GM21515 (cell line): ENCODE measurements around the gene COL5A1.

Experiments used
- ATAC-seq: cut with Tn5 transposase; IDR thresholded peaks from one replicate; pipeline ENCODE4 v1.9.1; 2021; ENCODE audit not compliant: unreplicated experiment

The COL5A1 gene

GRCh38 chr9:134737842-134738580 is 96.4 kb downstream of the COL5A1 start:
- ATAC-seq, result no peak

- no peak for ATAC-seq
These were observed 97.5 kb downstream of the COL5A1 start for GRCh38 chr9:134738869-134739659.

- ATAC-seq, result no peak
These were observed 98.0 kb downstream of the COL5A1 start for GRCh38 chr9:134739660-134739968.

GRCh38 chr9:134740071-134740470 is 98.5 kb downstream of the COL5A1 start:
- no peak for ATAC-seq

GRCh38 chr9:134741846-134742245 is 100.2 kb downstream of the COL5A1 start:
- no peak for ATAC-seq

- ATAC-seq, result no peak
These were observed 101.4 kb downstream of the COL5A1 start for GRCh38 chr9:134742822-134743535.

- no peak for ATAC-seq
These were observed 102.2 kb downstream of the COL5A1 start for GRCh38 chr9:134743853-134744252.

GRCh38 chr9:134744385-134745295 is 103.0 kb downstream of the COL5A1 start:
- no peak for ATAC-seq

- no peak for ATAC-seq
These were observed 106.4 kb downstream of the COL5A1 start for GRCh38 chr9:134747951-134748489.

- no peak for ATAC-seq
These were observed 107.0 kb downstream of the COL5A1 start for GRCh38 chr9:134748591-134748990.

- ATAC-seq, result no peak
These were observed 109.0 kb downstream of the COL5A1 start for GRCh38 chr9:134750450-134751155.

- ATAC-seq, result no peak
These were observed 110.0 kb downstream of the COL5A1 start for GRCh38 chr9:134751622-134752021.

- no peak for ATAC-seq
These were observed 111.0 kb downstream of the COL5A1 start for GRCh38 chr9:134752471-134753168.

- no peak for ATAC-seq
These were observed 111.6 kb downstream of the COL5A1 start for GRCh38 chr9:134753191-134753590.

- no peak for ATAC-seq
These were observed 113.8 kb downstream of the COL5A1 start for GRCh38 chr9:134755221-134755907.

- ATAC-seq, result no peak
These were observed 114.5 kb downstream of the COL5A1 start for GRCh38 chr9:134756098-134756497.

GRCh38 chr9:134757216-134757975 is 115.8 kb downstream of the COL5A1 start:
- no peak for ATAC-seq
